Gastroesophageal sphincter (tissue), 4 donors: ENCODE measurements around the gene PRRG2. TPM values are rescaled to one million over a fixed set of nuclear protein-coding genes. Genes with fewer than 3 reads are reported as not detected.
A peak's percentile ranks its signal among the peaks of the same experiment; 100 is the strongest.

Experiments
- ATAC-seq: fragments of 150-250 bp; one replicate; pipeline ENCODE4 v1.9.1; 2016; ENCODE audit warnings: mild to moderate bottlenecking, moderate library complexity
- H3K27ac ChIP-seq, 4 donors: fragments of 200-600 bp; sonication (generic) in 3 of 4; 1 replicate in 3 of 4; 2 replicates in 1 of 4; pipeline ENCODE4 v1.5.1; 2016 to 2019
- H3K27me3 ChIP-seq: fragments of 200-600 bp; sonication (generic); one replicate; pipeline ENCODE4 v1.5.1; 2019
- H3K36me3 ChIP-seq, 2 donors: fragments of 200-600 bp; sonication (generic); one replicate each; pipeline ENCODE4 v1.5.1; 2019; ENCODE audit warnings: control low read depth in 1 of 2
- H3K4me1 ChIP-seq, 3 donors: fragments of 200-600 bp; sonication (generic); 1 replicate in 2 of 3; 2 replicates in 1 of 3; pipeline ENCODE4 v1.5.1; 2016 to 2019; ENCODE audit warnings: control low read depth in 2 of 3
- H3K4me3 ChIP-seq, 2 donors: fragments of 200-600 bp; sonication (generic); one replicate each; pipeline ENCODE4 v1.5.1; 2019; ENCODE audit warnings: mild to moderate bottlenecking in 1 of 2, moderate library complexity in 1 of 2
- H3K9me3 ChIP-seq, 3 donors: fragments of 200-600 bp; sonication (generic); one replicate each; pipeline ENCODE4 v1.5.1; 2017 to 2019; ENCODE audit warnings: control low read depth in 2 of 3
- CTCF ChIP-seq, 4 experiments: fragments of 200-600 bp in 2 of 4; fragments of 450-650 bp in 2 of 4; sonication (generic) in 1 of 4; IDR thresholded peaks; one replicate each; pipeline ENCODE4 v1.5.1; 2017 to 2019; ENCODE audit warnings: antibody characterized with exemption in 4 of 4, mild to moderate bottlenecking in 2 of 4, moderate library complexity in 2 of 4
- EP300 ChIP-seq: sonication (generic); formaldehyde crosslinking; IDR thresholded peaks from one replicate; pipeline ENCODE4 v1.6.1; 2017; ENCODE audit warnings: antibody characterized with exemption, mild to moderate bottlenecking
- POLR2A ChIP-seq, 2 donors: fragments of 450-650 bp; IDR thresholded peaks; one replicate each; pipeline ENCODE4 v1.6.1; 2017; ENCODE audit warnings: antibody characterized with exemption in 2 of 2, mild to moderate bottlenecking in 2 of 2, moderate library complexity in 1 of 2
- POLR2AphosphoS5 ChIP-seq: sonication (generic); formaldehyde crosslinking; IDR thresholded peaks from one replicate; pipeline ENCODE4 v1.6.1; 2017; ENCODE audit warnings: antibody characterized with exemption
- WGBS, 2 donors: methylation state at CpG; one replicate each; pipeline ENCODE4 v1.1.5; 2018; ENCODE audit warnings: low coverage in 1 of 2; 5-methylcytosine and 5-hydroxymethylcytosine counted together
- total RNA-seq, 4 donors: library from RNA; depleted of rRNA; stranded (reverse); fragments of >200 nt; gene quantifications; one replicate each; pipeline ENCODE4 v1.1.0, GENCODE V29; 2016

Gene PRRG2
- total RNA-seq, 4 donors from 2014 or later, result 1.0 to 1.1 TPM; not detected in 2

GRCh38 chr19:49553451-49554271, 27.5 kb upstream of the PRRG2 start:
- TF ChIP-seq POLR2A (IDR thresholded peaks at IDR 0.05) (no peak), EP300 (no peak), CTCF (IDR thresholded peaks at IDR 0.05) (no peak), POLR2AphosphoS5 (no peak)

GRCh38 chr19:49554701-49555181, 26.4 kb upstream of the PRRG2 start:
- peak; percentile 32 for ATAC-seq
- H3K36me3 ChIP-seq, result peaks cover 0 to 65% of the 10 kb centered on the region in 2 donors
- TF ChIP-seq POLR2AphosphoS5 (peak; percentile 23), CTCF (IDR thresholded peaks at IDR 0.05) (no peak)

More at GRCh38 chr19:49553451-49554271, 27.5 kb upstream of the PRRG2 start:
- Histone ChIP-seq H3K4me3 (no peak overlapping the region), H3K27ac (peak overlapping the region in 3 of 4 donors; percentile 29 to 67 (median 61)), H3K4me1 (peaks cover 0 to 15% (median 0%) of the 10 kb centered on the region in 3 donors), H3K27me3 (no peaks in the 10 kb centered on the region), H3K36me3 (peaks cover 0 to 54% of the 10 kb centered on the region in 2 donors), H3K9me3 (no peaks in the 10 kb centered on the region)
- WGBS, 2 donors, result 63 to 80% methylated on average over 7 to 9 of the region's 10 CpGs
- no peak for ATAC-seq

GRCh38 chr19:49555600-49556411, 25.3 kb upstream of the PRRG2 start:
- Histone ChIP-seq H3K36me3 (peaks cover 0 to 74% of the 10 kb centered on the region in 2 donors), H3K27ac (peak overlapping the region in 3 of 4 donors; percentile 45 to 73 (median 48)), H3K27me3 (no peaks in the 10 kb centered on the region), H3K4me3 (peak overlapping the region in 1 of 2 donors; percentile 14), H3K4me1 (peaks cover 0 to 28% (median 0%) of the 10 kb centered on the region in 3 donors), H3K9me3 (no peaks in the 10 kb centered on the region)
- peak; percentile 65 for ATAC-seq
- WGBS, 2 donors, result 26 to 88% methylated on average over 6 to 9 of the region's 53 CpGs
- TF ChIP-seq EP300 (no peak), CTCF (IDR thresholded peaks at IDR 0.05) (no peak), POLR2AphosphoS5 (no peak), POLR2A (IDR thresholded peaks at IDR 0.05) (no peak)

More at GRCh38 chr19:49554701-49555181, 26.4 kb upstream of the PRRG2 start:
- peak overlapping the region in 3 of 4 donors; percentile 29 to 67 (median 61) for H3K27ac ChIP-seq
- H3K4me3 ChIP-seq, result no peak overlapping the region
- H3K9me3 ChIP-seq, result no peaks in the 10 kb centered on the region
- H3K4me1 ChIP-seq, result peaks cover 0 to 17% (median 0%) of the 10 kb centered on the region in 3 donors
- H3K27me3 ChIP-seq, result no peaks in the 10 kb centered on the region
- WGBS, 2 donors, result 81 to 88% methylated on average over 9 to 16 of the region's 17 CpGs

- no peaks in the 10 kb centered on the region for H3K27me3 ChIP-seq
- H3K27ac ChIP-seq, result peak overlapping the region in 3 of 4 donors; percentile 20 to 73 (median 45)
- H3K4me1 ChIP-seq, result peaks cover 0 to 31% (median 0%) of the 10 kb centered on the region in 3 donors
- no CpG with 5 or more reads among the region's 66 CpGs for WGBS, 2 donors
- H3K4me3 ChIP-seq, result peak overlapping the region in 1 of 2 donors; percentile 14
- H3K9me3 ChIP-seq, result no peaks in the 10 kb centered on the region
- no peak for ATAC-seq
- peaks cover 0 to 74% of the 10 kb centered on the region in 2 donors for H3K36me3 ChIP-seq
- TF ChIP-seq POLR2A (IDR thresholded peaks at IDR 0.05) (no peak), EP300 (no peak), CTCF (IDR thresholded peaks at IDR 0.05) (no peak), POLR2AphosphoS5 (no peak)
Observed at GRCh38 chr19:49556412-49557398, 24.4 kb upstream of the PRRG2 start.
